ENCODE results near the gene VWA3A.
A peak's percentile ranks its signal among the peaks of the same experiment; 100 is the strongest.

The VWA3A gene

DNA sequence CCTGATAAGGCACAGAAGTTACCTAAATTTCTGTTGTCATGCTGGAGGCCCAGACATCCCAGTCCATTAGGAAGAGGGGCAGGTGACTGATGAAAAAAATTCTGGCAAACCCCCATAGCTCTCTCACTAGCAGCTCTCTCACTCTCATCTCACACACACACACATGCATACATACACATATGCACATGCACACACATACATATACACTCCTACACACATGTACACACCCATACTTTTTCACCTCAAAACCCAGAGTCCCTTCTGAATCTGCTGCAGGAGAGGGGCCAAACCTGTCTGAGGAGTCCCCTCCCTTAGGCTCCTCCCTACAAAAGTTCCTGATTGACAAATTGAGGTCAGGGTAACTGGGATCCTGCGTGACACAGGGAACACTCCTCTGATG lies 47.4 kb downstream of the VWA3A start:
- Histone ChIP-seq H3F3A (ENCODE audit: insufficient read depth, low read length) (no peaks in the 10 kb centered on the region), H3K9ac (ENCODE audit: low read length) (no peak overlapping the region), H3K4me2 (ENCODE audit: low read depth, low read length) (no peak overlapping the region), H2AFZ (ENCODE audit: low read length) (no peak overlapping the region), H3K9me2 (replicated peaks; ENCODE audit: insufficient read depth, low read length) (no peaks in the 10 kb centered on the region), H3K9me3 (replicated peaks; ENCODE audit: insufficient read depth, low read length) (no peaks in the 10 kb centered on the region), H3K36me3 (replicated peaks; ENCODE audit: insufficient read depth, low read length) (no peaks in the 10 kb centered on the region), H3K4me1 (ENCODE audit: low read length) (no peaks in the 10 kb centered on the region), H3K27ac (ENCODE audit: low read length) (no peak overlapping the region), H3K79me2 (ENCODE audit: low read length) (no peaks in the 10 kb centered on the region), H3K4me3 (ENCODE audit: low read length) (no peak overlapping the region), H3K27me3 (replicated peaks; ENCODE audit: insufficient read depth, low read length) (no peaks in the 10 kb centered on the region), H4K20me1 (ENCODE audit: insufficient read depth, low read length) (no peaks in the 10 kb centered on the region)
- TF ChIP-seq EZH2phosphoT487 (IDR thresholded peaks at IDR 0.05; ENCODE audit: low read length) (no peak), EZH2 (optimal IDR thresholded peaks at IDR 0.05; ENCODE audit: low read depth, low read length) (no peak)
- TF ChIP-seq, protein P1, sequence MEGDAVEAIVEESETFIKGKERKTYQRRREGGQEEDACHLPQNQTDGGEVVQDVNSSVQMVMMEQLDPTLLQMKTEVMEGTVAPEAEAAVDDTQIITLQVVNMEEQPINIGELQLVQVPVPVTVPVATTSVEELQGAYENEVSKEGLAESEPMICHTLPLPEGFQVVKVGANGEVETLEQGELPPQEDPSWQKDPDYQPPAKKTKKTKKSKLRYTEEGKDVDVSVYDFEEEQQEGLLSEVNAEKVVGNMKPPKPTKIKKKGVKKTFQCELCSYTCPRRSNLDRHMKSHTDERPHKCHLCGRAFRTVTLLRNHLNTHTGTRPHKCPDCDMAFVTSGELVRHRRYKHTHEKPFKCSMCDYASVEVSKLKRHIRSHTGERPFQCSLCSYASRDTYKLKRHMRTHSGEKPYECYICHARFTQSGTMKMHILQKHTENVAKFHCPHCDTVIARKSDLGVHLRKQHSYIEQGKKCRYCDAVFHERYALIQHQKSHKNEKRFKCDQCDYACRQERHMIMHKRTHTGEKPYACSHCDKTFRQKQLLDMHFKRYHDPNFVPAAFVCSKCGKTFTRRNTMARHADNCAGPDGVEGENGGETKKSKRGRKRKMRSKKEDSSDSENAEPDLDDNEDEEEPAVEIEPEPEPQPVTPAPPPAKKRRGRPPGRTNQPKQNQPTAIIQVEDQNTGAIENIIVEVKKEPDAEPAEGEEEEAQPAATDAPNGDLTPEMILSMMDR (IDR thresholded peaks at IDR 0.05; ENCODE audit: low read length): no peak
- DNase-seq: no peak

GRCh38 chr16:22141767-22142166 lies 49.4 kb downstream of the VWA3A start:
- TF ChIP-seq EZH2 (optimal IDR thresholded peaks at IDR 0.05; ENCODE audit: low read depth, low read length): no peak
- TF ChIP-seq, protein P1 (IDR thresholded peaks at IDR 0.05; ENCODE audit: low read length): peak; percentile 48
- TF ChIP-seq EZH2phosphoT487 (IDR thresholded peaks at IDR 0.05; ENCODE audit: low read length): no peak
- no peak overlapping the region for H3K9ac ChIP-seq (ENCODE audit: low read length)
- no peak overlapping the region for H3K4me3 ChIP-seq (ENCODE audit: low read length)
- H3F3A ChIP-seq (ENCODE audit: insufficient read depth, low read length): no peaks in the 10 kb centered on the region
- no peak for DNase-seq
- no peaks in the 10 kb centered on the region for H3K27me3 ChIP-seq (replicated peaks; ENCODE audit: insufficient read depth, low read length)
- H3K9me2 ChIP-seq (replicated peaks; ENCODE audit: insufficient read depth, low read length): no peaks in the 10 kb centered on the region
- H4K20me1 ChIP-seq (ENCODE audit: insufficient read depth, low read length): no peaks in the 10 kb centered on the region
- no peaks in the 10 kb centered on the region for H3K79me2 ChIP-seq (ENCODE audit: low read length)
- H3K27ac ChIP-seq (ENCODE audit: low read length): no peak overlapping the region
- no peaks in the 10 kb centered on the region for H3K36me3 ChIP-seq (replicated peaks; ENCODE audit: insufficient read depth, low read length)
- H3K4me1 ChIP-seq (ENCODE audit: low read length): no peaks in the 10 kb centered on the region
- H3K4me2 ChIP-seq (ENCODE audit: low read depth, low read length): no peak overlapping the region
- no peaks in the 10 kb centered on the region for H3K9me3 ChIP-seq (replicated peaks; ENCODE audit: insufficient read depth, low read length)
- no peak overlapping the region for H2AFZ ChIP-seq (ENCODE audit: low read length)

DNA sequence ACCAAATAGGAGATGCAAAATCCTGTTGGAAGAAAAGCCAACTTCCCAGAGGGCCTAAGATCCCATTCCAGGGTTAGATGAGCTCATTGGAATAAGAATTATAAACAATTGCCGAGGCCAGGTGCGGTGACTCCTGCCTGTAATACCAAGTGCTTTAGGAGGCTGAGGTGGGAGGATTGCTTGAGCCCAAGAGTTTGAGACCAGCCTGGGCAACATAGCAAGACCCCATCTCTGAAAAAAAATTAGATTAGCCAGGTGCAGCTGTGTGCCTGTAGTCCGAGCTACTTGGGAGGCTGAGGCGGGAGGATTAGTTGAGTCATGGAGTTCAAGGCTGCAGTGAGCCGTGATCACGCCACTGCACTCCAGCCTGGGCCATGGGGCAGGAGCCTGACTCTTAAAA lies 52.2 kb downstream of the VWA3A start:
- TF ChIP-seq EZH2 (optimal IDR thresholded peaks at IDR 0.05; ENCODE audit: low read depth, low read length) (no peak), EZH2phosphoT487 (IDR thresholded peaks at IDR 0.05; ENCODE audit: low read length) (no peak)
- TF ChIP-seq, protein P1 (IDR thresholded peaks at IDR 0.05; ENCODE audit: low read length): no peak
- H3K27me3 ChIP-seq (replicated peaks; ENCODE audit: insufficient read depth, low read length): no peaks in the 10 kb centered on the region
- DNase-seq: no peak

More for the DNA sequence above, 52.2 kb downstream of the VWA3A start:
- Histone ChIP-seq H4K20me1 (ENCODE audit: insufficient read depth, low read length) (no peaks in the 10 kb centered on the region), H3K9me2 (replicated peaks; ENCODE audit: insufficient read depth, low read length) (no peaks in the 10 kb centered on the region), H3K4me2 (ENCODE audit: low read depth, low read length) (no peak overlapping the region), H3K4me3 (ENCODE audit: low read length) (no peak overlapping the region), H3K4me1 (ENCODE audit: low read length) (no peaks in the 10 kb centered on the region), H3K79me2 (ENCODE audit: low read length) (no peaks in the 10 kb centered on the region), H3K9ac (ENCODE audit: low read length) (no peak overlapping the region), H2AFZ (ENCODE audit: low read length) (no peak overlapping the region), H3K36me3 (replicated peaks; ENCODE audit: insufficient read depth, low read length) (no peaks in the 10 kb centered on the region), H3K9me3 (replicated peaks; ENCODE audit: insufficient read depth, low read length) (no peaks in the 10 kb centered on the region), H3K27ac (ENCODE audit: low read length) (no peak overlapping the region), H3F3A (ENCODE audit: insufficient read depth, low read length) (no peaks in the 10 kb centered on the region)

Data from MM.1S (cell line).